ENCODE data around the gene MRTFA. TPM values are rescaled to one million over a fixed set of nuclear protein-coding genes. Genes with fewer than 3 reads are reported as not detected.
"Not testable (repeated sequence)": the region's sequence is repeated elsewhere in the genome, so short reads cannot be mapped to it uniquely, and the experiment has no call there.

MRTFA gene
- total RNA-seq, 1 donor from 2014 or later = 47.8 TPM

- Mint-ChIP-seq H3K36me3 (ENCODE audit: low read depth) (peaks cover 4% of the 10 kb centered on the region), H3K27ac (no peak overlapping the region), H3K9me3 (no peaks in the 10 kb centered on the region), H3K27me3 (ENCODE audit: insufficient read depth) (no peaks in the 10 kb centered on the region), H3K4me3 (no peak overlapping the region), H3K4me1 (ENCODE audit: low read depth) (peaks cover 10% of the 10 kb centered on the region)
- intact Hi-C loops (cut with micrococcal nuclease) = no loop called here
- no peak for DNase-seq (ENCODE audit: low spot score)
Measured at GRCh38 chr22:40612291-40612751, 24.2 kb downstream of the MRTFA start.

GRCh38 chr22:40611606-40612005 lies 24.9 kb downstream of the MRTFA start:
- Mint-ChIP-seq H3K4me1 (ENCODE audit: low read depth) (peaks cover 10% of the 10 kb centered on the region), H3K36me3 (ENCODE audit: low read depth) (peaks cover 2% of the 10 kb centered on the region), H3K4me3 (no peak overlapping the region), H3K9me3 (no peaks in the 10 kb centered on the region), H3K27me3 (ENCODE audit: insufficient read depth) (no peaks in the 10 kb centered on the region), H3K27ac (no peak overlapping the region)
- intact Hi-C loops (cut with micrococcal nuclease) = no loop called here
- no peak for DNase-seq (ENCODE audit: low spot score)

- H3K27me3 Mint-ChIP-seq (ENCODE audit: insufficient read depth) = no peaks in the 10 kb centered on the region
- H3K9me3 Mint-ChIP-seq = no peaks in the 10 kb centered on the region
- intact Hi-C loops (cut with micrococcal nuclease) = no loop called here
- peaks cover 12% of the 10 kb centered on the region for H3K4me1 Mint-ChIP-seq (ENCODE audit: low read depth)
- H3K4me3 Mint-ChIP-seq = no peak overlapping the region
- no peak overlapping the region for H3K27ac Mint-ChIP-seq
- DNase-seq (ENCODE audit: low spot score) = no peak
- H3K36me3 Mint-ChIP-seq (ENCODE audit: low read depth) = peaks cover 2% of the 10 kb centered on the region
Measured at GRCh38 chr22:40610329-40610850, 26.1 kb downstream of the MRTFA start.

GRCh38 chr22:40609216-40609615 lies 27.3 kb downstream of the MRTFA start:
- Mint-ChIP-seq H3K4me1 (ENCODE audit: low read depth) (peaks cover 20% of the 10 kb centered on the region), H3K27me3 (ENCODE audit: insufficient read depth) (no peaks in the 10 kb centered on the region), H3K27ac (no peak overlapping the region), H3K36me3 (ENCODE audit: low read depth) (peaks cover 2% of the 10 kb centered on the region), H3K9me3 (no peaks in the 10 kb centered on the region), H3K4me3 (no peak overlapping the region)
- DNase-seq (ENCODE audit: low spot score) = no peak
- intact Hi-C loops (cut with micrococcal nuclease) = no loop called here

- no peak for DNase-seq (ENCODE audit: low spot score)
- intact Hi-C loops (cut with micrococcal nuclease) = no loop called here
- Mint-ChIP-seq H3K9me3 (no peaks in the 10 kb centered on the region), H3K27ac (no peak overlapping the region), H3K4me1 (ENCODE audit: low read depth) (peaks cover 27% of the 10 kb centered on the region), H3K36me3 (ENCODE audit: low read depth) (peaks cover 2% of the 10 kb centered on the region), H3K27me3 (ENCODE audit: insufficient read depth) (no peaks in the 10 kb centered on the region), H3K4me3 (no peak overlapping the region)
Measured at GRCh38 chr22:40607506-40607905, 29.0 kb downstream of the MRTFA start.

GRCh38 chr22:40606306-40606705 lies 30.2 kb downstream of the MRTFA start:
- Mint-ChIP-seq H3K9me3 (no peaks in the 10 kb centered on the region), H3K27me3 (ENCODE audit: insufficient read depth) (no peaks in the 10 kb centered on the region), H3K4me1 (ENCODE audit: low read depth) (peaks cover 28% of the 10 kb centered on the region), H3K27ac (no peak overlapping the region), H3K4me3 (no peak overlapping the region), H3K36me3 (ENCODE audit: low read depth) (peaks cover 2% of the 10 kb centered on the region)
- intact Hi-C loops (cut with micrococcal nuclease) = no loop called here
- DNase-seq (ENCODE audit: low spot score) = no peak

GRCh38 chr22:40605761-40606160 lies 30.8 kb downstream of the MRTFA start:
- no peak for DNase-seq (ENCODE audit: low spot score)
- no peak overlapping the region for H3K27ac Mint-ChIP-seq

GRCh38 chr22:40603088-40603605 lies 33.4 kb downstream of the MRTFA start:
- intact Hi-C loops (cut with micrococcal nuclease) = no loop called here
- H3K36me3 Mint-ChIP-seq (ENCODE audit: low read depth) = no peaks in the 10 kb centered on the region
- H3K27me3 Mint-ChIP-seq (ENCODE audit: insufficient read depth) = no peaks in the 10 kb centered on the region
- no peak overlapping the region for H3K27ac Mint-ChIP-seq
- no peak for DNase-seq (ENCODE audit: low spot score)
- H3K4me3 Mint-ChIP-seq = no peak overlapping the region
- H3K9me3 Mint-ChIP-seq = no peaks in the 10 kb centered on the region
- peaks cover 28% of the 10 kb centered on the region for H3K4me1 Mint-ChIP-seq (ENCODE audit: low read depth)

More at GRCh38 chr22:40605761-40606160, 30.8 kb downstream of the MRTFA start:
- Mint-ChIP-seq H3K27me3 (ENCODE audit: insufficient read depth) (no peaks in the 10 kb centered on the region), H3K36me3 (ENCODE audit: low read depth) (peaks cover 2% of the 10 kb centered on the region), H3K4me3 (no peak overlapping the region), H3K9me3 (no peaks in the 10 kb centered on the region), H3K4me1 (ENCODE audit: low read depth) (peaks cover 28% of the 10 kb centered on the region)
- intact Hi-C loops (cut with micrococcal nuclease) = no loop called here

- Mint-ChIP-seq H3K4me3 (no peak overlapping the region), H3K27ac (no peak overlapping the region), H3K36me3 (ENCODE audit: low read depth) (no peaks in the 10 kb centered on the region), H3K27me3 (ENCODE audit: insufficient read depth) (no peaks in the 10 kb centered on the region), H3K9me3 (no peaks in the 10 kb centered on the region), H3K4me1 (ENCODE audit: low read depth) (peaks cover 28% of the 10 kb centered on the region)
- DNase-seq (ENCODE audit: low spot score) = no peak
- intact Hi-C loops (cut with micrococcal nuclease) = no loop called here
Measured at GRCh38 chr22:40602231-40602630, 34.3 kb downstream of the MRTFA start.

GRCh38 chr22:40599731-40600130 lies 36.8 kb downstream of the MRTFA start:
- Mint-ChIP-seq H3K4me3 (no peak overlapping the region), H3K27me3 (ENCODE audit: insufficient read depth) (no peaks in the 10 kb centered on the region), H3K27ac (no peak overlapping the region), H3K36me3 (ENCODE audit: low read depth) (peaks cover 2% of the 10 kb centered on the region), H3K9me3 (no peaks in the 10 kb centered on the region), H3K4me1 (ENCODE audit: low read depth) (peaks cover 21% of the 10 kb centered on the region)
- intact Hi-C loops (cut with micrococcal nuclease) = no loop called here
- no peak for DNase-seq (ENCODE audit: low spot score)

GRCh38 chr22:40598712-40599111 lies 37.8 kb downstream of the MRTFA start:
- H3K27me3 Mint-ChIP-seq (ENCODE audit: insufficient read depth); intact Hi-C loops (cut with micrococcal nuclease); H3K27ac Mint-ChIP-seq; H3K4me3 Mint-ChIP-seq; H3K9me3 Mint-ChIP-seq; DNase-seq (ENCODE audit: low spot score); H3K36me3 Mint-ChIP-seq (ENCODE audit: low read depth): not testable (repeated sequence)
- peaks cover 27% of the 10 kb centered on the region for H3K4me1 Mint-ChIP-seq (ENCODE audit: low read depth)

GRCh38 chr22:40597526-40598430 lies 38.7 kb downstream of the MRTFA start:
- no peak overlapping the region for H3K4me3 Mint-ChIP-seq
- H3K4me1 Mint-ChIP-seq (ENCODE audit: low read depth) = peaks cover 30% of the 10 kb centered on the region
- intact Hi-C loops (cut with micrococcal nuclease) = no loop called here
- no peaks in the 10 kb centered on the region for H3K27me3 Mint-ChIP-seq (ENCODE audit: insufficient read depth)
- no peak for DNase-seq (ENCODE audit: low spot score)
- no peaks in the 10 kb centered on the region for H3K9me3 Mint-ChIP-seq
- H3K36me3 Mint-ChIP-seq (ENCODE audit: low read depth) = peaks cover 2% of the 10 kb centered on the region
- H3K27ac Mint-ChIP-seq = no peak overlapping the region

GRCh38 chr22:40595497-40596234 lies 40.9 kb downstream of the MRTFA start:
- Mint-ChIP-seq H3K9me3 (no peaks in the 10 kb centered on the region), H3K27ac (no peak overlapping the region), H3K4me1 (ENCODE audit: low read depth) (peaks cover 34% of the 10 kb centered on the region), H3K4me3 (no peak overlapping the region), H3K27me3 (ENCODE audit: insufficient read depth) (no peaks in the 10 kb centered on the region), H3K36me3 (ENCODE audit: low read depth) (peaks cover 2% of the 10 kb centered on the region)
- intact Hi-C loops (cut with micrococcal nuclease) = no loop called here
- DNase-seq (ENCODE audit: low spot score) = no peak
